Stimulated activated CD8-positive, alpha-beta memory T cell treated with anti-CD3 and anti-CD28 coated beads, Interleukin-12 subunit alpha, Interleukin-12 subunit beta, amount 100 ng/mL, for 4 hours (primary cell): ENCODE measurements around the gene CEP20.
"Not testable (repeated sequence)": the region's sequence is repeated elsewhere in the genome, so short reads cannot be mapped to it uniquely, and the experiment has no call there.

ENCODE experiments used
- DNase-seq: peaks from one replicate; pipeline ENCODE4 v3.0.0-alpha.2; 2020; ENCODE audit warnings: low read depth

Gene CEP20, protein sequence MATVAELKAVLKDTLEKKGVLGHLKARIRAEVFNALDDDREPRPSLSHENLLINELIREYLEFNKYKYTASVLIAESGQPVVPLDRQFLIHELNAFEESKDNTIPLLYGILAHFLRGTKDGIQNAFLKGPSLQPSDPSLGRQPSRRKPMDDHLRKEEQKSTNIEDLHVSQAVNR

DNA sequence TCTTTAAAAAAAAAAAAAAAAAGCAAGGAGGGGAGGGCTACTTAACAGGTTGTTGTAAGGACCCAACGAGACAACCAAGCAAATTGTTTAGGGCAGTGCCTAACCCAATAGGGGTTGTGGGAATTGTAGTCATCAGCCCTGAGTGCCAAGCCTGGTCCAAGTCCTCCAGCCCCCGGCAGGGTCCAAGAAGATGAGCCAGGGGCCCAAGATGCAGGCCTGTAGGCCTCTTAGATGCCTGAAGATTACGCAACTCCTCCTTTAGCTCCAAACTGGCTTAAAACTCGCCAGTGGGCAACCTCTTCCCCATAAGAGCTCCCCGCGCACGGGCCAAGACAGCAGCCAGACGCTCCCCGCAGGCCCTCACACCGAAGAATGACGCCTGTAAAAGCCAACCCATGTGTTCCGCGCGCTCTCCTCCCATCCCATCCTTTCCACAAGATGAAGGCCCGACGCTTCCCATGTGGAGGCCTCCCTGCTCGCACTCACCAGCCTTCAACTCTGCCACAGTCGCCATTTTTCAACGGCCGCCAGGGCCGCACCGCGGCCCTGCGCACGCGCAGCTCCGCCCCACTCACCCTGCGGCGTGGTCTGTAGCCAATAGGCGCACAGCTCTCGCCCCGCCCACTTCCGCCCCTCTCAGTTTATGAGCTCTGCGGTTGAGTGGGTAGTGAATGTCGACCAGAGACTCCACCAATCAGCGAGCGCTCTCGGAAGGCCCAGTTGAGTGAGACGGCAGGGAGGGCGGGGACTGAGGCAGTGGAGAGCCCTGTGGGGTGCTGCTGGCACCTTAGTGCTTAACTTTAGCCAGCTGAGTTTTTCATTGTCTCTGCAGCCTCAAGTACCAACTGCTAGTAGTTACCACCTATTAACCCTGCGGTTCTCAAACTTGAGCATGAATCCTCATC lies at the start of gene CEP20:
TSS of gene CEP20 (minus strand) at position 532 of the 905 bp plus-strand sequence. CDS start at position 514, 18 bp downstream.
- peak; percentile 98 for DNase-seq

DNA sequence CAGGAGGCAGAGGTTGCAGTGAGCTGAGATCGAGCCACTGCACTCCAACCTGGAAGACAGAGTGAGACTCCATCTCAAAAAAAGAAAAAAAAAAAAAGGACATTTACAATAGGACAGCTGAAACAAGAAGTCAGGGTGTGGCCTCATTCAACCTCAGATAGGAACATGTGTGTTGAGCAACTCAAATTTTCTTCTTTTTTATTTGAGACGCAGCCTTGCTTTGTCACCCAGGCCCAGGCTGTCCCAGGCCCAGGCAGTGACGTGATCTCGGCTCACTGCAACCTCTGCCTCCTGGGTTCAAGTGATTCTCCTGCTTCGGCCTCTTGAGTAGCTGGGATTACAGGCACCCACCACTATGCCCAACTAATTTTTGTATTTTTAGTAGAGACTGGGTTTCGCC lies 48.4 kb upstream of the CEP20 start:
- DNase-seq: not testable (repeated sequence)

DNA sequence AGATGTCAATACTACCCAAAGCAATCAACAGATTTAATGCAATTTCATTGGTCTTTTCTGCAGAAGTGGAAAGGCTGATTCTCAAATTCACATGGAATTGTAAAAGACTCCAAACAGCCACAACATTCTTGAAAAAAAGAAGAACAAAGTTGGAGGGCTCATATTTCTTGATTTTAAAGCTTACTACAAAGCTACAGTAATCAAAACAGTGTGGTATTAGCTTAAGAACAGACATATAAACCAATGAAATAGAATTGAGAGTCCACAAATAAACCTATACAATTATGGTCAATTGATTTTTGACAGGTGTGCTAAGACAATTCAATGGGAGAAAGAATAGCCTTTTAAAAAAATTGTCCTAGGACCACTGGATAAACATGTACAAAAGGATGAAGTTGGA lies 46.6 kb upstream of the CEP20 start:
- DNase-seq: no peak

DNA sequence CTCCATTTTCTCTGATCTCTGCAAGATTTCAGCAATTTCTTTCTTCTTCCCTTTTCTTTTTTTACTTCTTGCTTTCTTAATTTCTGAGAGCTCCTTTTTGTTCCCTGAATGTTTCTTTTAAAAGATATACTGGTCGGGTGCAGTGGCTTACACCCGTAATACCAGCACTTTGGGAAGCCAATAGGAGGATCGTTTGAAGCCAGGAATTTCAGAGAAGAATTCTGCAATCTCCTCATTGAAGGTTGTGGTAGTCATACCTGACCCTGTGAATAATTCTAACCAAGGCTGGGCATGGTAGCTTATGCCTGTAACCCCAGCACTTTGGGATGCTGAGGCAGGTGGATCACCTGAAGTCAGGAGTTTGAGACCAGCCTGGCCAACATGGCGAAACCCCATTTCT lies 45.4 kb upstream of the CEP20 start:
- DNase-seq: no peak

DNA sequence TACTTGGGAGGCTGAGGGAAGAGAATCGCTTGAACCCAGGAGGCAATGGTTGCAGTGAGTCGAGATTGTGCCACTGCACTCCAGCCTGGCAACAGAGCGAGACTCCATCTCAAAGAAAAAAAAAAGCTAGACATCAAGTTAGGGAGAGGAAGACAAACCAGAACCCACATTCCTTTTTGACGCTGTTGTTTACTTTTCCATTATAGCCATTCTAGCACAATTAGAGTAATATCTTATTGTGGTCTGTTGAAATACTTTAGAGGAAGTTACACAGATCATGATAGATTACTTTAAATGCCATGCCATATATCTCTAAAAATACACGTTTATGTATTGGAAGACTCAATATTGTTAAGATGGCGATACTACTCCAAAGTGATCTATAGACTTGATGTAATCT lies 44.5 kb upstream of the CEP20 start:
- DNase-seq: no peak

DNA sequence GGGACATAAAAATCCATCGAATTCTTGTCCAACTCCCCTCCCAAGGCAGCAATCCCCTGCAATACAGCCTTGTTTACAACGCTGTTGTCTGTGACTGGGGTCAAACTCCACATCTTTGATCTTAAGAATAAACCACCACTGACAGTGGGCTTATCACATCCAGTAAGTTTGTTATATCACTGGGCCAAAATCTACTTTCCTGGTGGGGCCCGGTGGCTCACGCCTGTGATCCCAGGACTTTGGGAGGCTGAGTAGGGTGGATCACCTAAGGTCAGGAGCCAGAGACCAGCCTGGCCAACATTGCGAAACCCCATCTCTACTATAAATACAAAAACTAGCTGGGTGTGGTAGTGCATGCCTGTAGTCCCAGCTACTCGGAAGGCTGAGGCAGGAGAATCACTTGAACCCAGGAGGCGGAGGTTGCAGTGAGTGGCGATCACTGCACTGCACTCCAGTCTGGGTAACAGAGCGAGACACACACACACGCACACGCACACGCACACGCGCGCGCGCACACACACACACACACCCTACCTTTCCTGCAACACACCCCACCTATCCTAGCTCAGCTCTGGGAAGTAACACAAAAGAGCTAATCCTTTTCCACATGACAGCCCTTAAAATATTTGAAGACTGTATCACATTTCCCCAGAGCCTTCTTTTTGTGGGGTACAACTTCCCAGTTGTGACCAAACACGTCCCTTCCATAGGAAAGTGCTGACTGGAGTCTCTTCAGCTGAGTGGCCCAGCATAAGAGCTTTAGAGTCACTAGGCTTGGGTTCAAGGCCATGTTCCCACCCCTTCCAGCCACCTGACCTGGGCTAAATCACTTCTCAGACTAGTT lies 40.1 kb upstream of the CEP20 start:
- no peak for DNase-seq

DNA sequence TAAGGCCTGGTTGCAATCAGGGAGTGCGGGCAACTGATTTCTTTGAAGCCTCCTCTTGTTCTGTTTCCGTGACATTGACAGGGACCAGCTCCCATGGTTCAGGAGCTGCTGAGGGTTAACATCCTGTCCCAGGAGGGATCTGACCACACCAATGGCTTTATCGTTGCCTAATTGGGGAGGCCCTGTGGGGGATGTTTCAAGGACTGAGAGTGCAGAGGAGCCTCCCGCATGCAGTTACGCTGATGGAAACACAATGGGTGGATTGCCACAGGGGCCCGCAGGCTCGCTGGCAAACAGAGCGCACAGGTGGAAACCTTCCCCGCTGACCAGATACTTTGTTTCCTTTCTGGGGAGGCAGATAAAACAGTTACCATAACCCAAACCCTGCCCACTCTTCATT lies 37.2 kb upstream of the CEP20 start:
- DNase-seq: no peak

DNA sequence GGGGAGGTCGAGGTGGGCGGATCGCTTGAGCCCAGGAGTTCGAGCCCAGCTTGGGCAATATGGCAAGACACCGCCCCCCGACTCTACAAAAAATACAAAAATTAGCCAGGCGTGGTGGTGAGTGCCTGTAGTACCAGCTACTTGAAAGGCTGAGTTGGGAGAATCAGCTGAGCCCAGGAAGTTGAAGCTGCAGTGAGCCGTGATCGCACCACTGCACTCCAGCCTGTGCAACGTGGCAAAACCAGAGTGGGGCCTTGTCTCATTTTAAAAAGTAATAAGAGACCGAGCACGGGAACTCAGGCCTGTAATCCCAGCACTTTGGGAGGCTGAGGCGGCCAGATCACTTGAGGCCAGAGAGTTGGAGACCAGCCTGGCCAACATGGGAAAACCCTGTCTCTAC lies 36.6 kb upstream of the CEP20 start:
- DNase-seq: no peak

DNA sequence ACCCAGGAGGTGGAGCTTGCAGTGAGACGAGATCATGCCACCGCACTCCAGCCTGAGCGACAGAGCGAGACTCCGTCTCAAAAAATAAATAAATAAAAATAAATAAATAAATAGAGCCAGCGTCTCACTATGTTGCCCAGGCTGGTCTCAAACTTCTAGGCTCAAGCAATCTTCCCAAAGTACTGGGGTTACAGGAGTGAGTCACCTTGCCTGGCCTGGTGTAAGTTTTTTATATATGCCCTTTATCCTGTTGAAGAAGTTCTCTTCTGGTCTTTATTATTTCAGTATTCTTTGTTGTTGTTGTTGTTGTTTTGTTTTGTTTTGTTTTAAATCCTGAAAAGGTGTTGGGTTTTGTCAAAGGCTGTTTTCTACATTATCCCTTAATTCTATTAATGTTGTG lies 30.9 kb upstream of the CEP20 start:
- no peak for DNase-seq

DNA sequence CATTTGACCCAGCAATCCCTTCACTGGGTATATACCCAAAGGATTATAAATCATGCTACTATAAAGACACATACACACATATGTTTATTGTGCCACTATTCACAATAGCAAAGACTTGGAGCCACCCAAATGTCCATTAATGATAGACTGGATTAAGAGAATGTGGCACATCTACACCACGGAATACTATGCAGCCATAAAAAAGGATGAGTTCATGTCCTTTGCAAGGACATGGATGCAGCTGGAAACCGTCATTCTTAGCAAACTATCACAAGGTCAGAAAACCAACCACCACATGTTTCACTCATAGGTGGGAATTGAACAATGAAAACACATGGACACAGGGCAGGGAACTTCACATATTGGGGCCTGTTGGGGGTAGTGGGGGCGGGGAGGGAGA lies 29.9 kb upstream of the CEP20 start:
- not testable (repeated sequence) for DNase-seq

DNA sequence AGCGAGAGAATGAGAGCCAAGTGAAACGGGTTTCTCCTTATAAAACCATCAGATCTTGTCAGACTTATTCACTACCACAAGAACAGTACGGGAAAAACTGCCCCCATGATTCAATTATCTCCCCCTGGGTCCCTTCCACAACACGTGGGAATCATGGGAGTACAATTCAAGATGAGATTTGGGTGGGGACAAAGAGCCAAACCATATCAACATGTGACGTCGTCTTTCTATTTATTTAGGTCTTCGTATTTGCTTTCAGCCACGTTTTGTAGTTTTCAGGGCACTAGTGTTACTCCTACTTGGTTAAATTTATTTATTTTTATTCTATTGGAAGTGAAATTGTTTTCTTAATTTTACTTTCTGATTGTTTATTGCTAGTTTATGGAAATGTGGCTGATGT lies 27.9 kb upstream of the CEP20 start:
- no peak for DNase-seq

DNA sequence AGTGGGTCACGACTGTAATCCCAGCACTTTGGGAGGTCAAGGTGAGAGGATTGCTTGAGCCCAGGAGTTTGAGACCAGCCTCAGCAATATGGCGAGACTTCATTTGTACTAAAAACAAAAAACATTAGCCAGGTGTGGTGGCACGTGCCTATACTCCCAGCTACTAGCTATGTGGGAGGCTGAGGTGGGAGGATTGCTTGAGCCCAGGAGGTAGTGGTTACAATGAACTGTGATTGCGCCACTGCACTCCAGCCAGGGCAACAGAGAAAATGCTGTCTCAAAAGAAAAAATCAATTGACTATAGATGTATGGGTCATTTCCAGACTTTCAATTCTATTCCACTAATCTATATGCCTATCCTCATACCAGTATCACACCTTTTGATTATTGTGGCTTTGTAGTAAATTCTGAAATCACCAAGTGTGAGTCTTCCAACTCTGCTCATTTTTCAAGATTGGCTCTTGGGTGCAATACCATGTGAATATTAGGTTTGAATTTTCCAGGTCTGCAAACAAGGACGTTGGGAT lies 27.2 kb upstream of the CEP20 start:
- no peak for DNase-seq

DNA sequence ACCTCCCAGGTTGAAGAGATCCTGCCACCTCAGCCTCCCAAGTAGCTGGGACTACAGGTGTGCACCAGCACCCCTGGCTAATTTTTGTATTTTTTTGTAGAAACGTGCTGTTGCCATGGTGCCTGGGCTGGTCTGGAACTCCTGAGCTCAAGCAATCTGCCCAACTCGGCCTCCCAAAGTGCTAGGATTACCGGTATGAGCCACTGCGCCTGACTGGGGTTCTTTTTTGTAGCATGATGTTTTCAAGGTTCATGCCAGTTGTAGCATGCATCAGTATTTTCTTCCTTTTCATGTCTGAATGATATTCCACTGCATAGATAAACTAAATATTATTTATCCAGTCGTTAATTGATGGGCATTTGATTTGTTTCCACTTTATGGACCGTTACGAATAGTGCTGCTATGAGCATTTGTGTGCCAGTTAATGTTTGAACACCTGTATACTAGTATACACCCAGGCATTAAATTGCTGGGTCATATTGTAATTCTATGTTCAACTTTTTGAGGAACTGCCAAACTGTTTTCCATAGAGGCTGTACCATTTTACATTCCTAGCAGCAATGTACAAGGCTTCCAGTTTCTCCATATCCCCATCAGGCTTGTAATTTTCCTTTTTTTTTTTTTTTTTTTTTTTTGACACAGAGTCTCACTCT lies 24.8 kb upstream of the CEP20 start:
- no peak for DNase-seq

DNA sequence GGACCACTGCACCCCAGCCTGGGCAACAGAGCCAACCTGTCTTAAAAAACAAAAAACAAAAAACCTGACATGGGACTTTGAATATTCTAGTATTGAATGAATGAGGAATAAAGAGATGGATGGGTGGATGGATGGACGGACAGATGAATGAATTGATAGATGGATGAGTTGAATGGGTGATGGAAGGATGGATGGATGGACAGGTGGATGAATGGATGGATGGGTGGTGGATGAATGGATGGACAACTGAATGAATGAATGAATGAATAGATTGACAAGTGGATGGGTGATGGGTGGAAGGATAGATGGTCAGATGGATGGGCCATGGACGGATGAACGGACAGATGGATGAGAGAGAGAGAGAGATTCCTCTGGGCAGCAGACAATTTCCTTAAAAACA lies 22.8 kb upstream of the CEP20 start:
- no peak for DNase-seq

DNA sequence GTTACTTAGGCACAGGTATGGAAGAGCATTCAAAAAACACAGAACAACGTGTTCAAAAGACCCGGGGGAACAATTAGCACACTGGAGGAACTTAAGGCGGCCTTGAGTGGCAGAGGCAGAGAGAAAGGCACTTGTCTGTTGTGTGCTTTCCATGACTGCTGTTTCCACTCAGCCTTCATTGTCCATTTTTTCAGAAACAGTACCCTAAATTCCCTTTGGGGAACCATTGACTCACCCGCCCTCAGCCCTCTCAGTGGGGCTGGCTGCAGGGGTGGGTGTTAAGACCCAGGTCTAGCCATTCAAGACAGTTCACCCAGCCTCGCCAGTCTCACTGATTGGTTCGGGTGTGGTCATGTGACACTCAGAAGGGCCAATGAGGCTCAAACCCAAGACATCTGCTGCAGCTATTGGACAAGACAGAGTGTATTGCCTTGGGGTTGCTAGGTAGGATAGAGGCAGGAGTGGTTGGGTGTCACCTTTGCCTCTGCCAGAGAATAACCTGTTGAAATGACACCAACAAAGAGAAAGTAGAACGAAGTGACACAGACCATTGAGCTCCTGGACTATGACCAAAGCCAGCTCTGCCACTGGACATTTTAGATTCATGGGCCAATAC lies 19.6 kb upstream of the CEP20 start:
- DNase-seq: no peak

DNA sequence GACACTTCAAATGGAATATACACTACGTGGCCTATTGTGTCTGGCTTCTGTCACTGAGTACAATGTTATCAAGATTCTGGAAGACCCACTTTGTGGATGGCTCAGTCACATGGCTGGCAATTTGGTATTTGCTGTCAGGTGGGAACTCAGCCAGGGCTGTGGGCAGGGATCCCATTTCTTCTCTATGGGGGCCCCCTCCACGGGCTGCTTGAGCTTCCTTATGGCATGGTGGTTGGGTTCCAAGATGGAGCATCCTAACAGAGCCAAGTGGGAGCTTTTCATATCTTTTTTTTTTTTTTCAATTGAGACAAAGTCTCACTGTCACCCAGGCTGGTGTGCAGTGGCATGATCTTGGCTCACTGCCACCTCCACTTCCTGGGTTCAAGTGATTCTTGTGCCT lies 18.0 kb upstream of the CEP20 start:
- no peak for DNase-seq

DNA sequence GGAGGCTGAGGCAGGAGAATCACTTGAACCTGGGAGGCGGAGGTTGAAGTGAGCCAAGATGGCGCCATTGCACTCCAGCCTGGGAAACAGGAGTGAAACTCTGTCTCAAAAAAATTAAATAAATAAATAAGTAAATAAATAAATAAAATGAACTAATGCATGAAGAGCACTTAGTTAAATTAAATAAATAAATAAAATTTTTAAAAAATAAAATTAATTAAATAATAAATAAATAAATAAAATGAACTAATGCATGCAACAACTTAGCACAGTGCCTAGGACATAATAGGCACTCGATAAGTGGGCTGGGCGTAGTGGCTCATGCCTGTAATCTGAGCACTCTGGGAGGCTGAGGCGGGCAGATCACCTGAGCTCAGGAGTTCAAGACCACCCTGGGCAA lies 15.6 kb upstream of the CEP20 start:
- DNase-seq: no peak

DNA sequence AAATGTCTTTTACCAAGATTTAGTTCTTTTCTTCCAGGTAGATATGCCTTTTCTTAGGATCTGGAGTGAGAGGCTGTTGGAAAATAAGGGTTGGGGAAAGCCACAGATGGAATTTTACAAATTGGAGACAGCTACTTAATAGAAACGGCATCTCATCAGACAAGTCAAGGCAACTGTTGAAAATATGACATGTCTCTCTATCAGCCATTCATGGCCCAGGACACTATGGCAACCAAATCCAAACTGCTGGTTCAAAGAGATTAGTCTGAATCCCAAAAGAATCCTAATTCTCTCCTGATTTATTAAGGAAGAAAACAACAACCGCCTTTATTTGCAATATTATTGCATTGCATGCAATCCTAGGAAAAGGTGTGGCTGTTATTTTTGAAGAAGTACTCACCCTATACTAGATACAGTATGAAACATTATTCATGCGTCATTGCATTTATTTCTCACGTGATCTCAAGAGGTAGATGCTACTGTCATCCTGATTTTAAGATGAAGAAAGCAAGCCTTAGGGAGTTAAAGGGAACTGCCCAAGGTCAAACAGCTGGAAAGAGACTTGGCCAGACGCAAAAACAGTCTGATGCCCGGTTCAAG lies 12.6 kb upstream of the CEP20 start:
- no peak for DNase-seq

DNA sequence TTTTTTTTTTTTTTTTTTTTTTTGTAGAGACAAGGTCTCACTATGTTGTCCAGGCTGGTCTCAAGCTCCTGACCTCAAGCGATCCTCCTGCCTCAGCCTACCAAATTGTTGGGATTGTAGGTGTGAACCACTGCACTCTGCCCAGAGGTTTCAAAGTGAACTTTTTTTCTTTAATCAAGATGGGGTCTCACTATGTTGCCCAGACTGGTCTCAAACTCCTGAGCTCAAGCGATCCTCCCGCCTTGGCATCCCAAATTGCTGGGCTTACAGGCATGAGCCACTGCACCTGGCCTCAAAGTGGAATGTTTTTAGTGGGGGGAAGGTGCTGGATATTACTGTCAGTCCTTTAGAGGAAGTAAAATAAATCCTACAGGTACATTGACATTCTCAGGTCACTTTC lies 12.0 kb upstream of the CEP20 start:
- no peak for DNase-seq

DNA sequence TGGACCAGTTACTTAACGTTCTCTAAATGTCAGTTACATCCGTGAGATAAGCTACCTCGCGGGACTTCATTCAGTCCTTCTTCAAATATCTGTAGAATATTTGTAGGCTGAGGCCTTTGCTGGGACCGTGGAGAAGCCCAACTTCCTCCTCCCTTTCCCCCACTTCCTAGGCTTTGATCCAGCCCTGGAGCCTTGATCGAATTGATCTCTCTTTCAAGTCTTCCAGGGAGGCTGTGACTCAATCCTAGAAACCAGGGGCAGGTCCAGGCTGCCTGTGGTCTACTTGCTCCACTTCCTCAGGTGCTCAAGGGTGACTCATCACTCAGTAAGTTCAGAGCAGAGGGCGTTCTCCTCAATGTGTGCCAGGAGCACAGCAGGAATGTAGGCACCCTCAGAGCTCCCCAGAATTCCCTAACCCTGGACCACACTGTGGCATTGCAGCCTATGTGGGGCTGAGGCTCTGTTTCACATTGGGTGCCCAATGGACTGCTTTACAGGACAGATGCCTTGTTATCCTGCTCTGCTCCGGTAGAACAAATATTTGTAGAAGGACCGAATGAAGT lies 11.2 kb upstream of the CEP20 start:
- no peak for DNase-seq

DNA sequence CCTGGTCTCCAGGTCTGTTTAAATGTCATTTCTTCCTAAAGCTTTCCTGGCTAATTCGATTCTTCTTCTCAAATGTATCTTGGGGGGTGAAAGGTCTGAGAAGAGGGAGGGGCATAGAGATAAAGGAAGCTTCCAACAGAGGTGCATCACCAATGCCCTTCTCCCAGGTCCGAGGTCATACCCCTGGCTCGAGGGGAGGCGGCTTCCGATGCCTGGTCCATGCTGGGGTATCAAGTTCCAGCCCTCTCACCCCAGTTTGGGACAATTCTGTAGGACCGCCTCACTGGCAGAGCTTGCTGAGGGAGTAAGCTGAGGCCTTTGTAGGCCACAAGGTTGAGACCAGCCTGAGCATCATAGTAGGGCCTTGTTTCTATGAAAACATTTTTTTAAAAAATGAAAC lies 10.3 kb upstream of the CEP20 start:
- DNase-seq: no peak
